GM12875 (cell line): ENCODE data around the gene TAS2R46.
"Not testable (repeated sequence)": the region's sequence is repeated elsewhere in the genome, so short reads cannot be mapped to it uniquely, and the experiment has no call there.

Experiments used
- H3K4me3 ChIP-seq: one replicate; pipeline ENCODE4 v1.5.1; 2011; ENCODE audit warnings: low read depth, low read length, control low read depth
- TF ChIP-seq, protein P1 (sequence below): IDR thresholded peaks from 2 replicates; pipeline ENCODE4 v1.5.1; 2011; ENCODE audit warnings: low read depth, mild to moderate bottlenecking, control low read depth, inconsistent platforms, low read length, moderate library complexity, borderline replicate concordance; ENCODE audit not compliant: insufficient read depth

Gene TAS2R46

DNA sequence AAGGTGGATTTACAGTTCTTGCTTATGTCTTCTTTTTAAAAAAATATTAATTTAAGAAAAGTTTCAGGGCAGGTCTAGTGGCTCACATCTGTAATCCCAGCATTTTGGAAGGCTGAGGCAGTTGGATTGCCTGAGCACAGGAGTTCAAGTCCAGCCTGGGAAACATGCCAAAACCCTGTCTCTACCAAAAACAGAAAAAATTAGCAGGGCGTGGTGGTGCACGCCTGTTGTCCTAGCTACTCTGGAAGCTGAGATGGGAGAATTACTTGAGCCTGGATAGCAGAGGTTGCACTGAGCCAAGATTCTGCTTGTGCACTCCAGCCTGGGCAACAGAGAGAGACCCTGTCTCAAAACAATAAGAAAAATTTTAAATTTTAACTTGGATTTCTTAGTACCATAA is 5.4 kb upstream of the TAS2R46 start:
- TF ChIP-seq, protein P1, sequence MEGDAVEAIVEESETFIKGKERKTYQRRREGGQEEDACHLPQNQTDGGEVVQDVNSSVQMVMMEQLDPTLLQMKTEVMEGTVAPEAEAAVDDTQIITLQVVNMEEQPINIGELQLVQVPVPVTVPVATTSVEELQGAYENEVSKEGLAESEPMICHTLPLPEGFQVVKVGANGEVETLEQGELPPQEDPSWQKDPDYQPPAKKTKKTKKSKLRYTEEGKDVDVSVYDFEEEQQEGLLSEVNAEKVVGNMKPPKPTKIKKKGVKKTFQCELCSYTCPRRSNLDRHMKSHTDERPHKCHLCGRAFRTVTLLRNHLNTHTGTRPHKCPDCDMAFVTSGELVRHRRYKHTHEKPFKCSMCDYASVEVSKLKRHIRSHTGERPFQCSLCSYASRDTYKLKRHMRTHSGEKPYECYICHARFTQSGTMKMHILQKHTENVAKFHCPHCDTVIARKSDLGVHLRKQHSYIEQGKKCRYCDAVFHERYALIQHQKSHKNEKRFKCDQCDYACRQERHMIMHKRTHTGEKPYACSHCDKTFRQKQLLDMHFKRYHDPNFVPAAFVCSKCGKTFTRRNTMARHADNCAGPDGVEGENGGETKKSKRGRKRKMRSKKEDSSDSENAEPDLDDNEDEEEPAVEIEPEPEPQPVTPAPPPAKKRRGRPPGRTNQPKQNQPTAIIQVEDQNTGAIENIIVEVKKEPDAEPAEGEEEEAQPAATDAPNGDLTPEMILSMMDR, result no peak
- no peak overlapping the region for H3K4me3 ChIP-seq

DNA sequence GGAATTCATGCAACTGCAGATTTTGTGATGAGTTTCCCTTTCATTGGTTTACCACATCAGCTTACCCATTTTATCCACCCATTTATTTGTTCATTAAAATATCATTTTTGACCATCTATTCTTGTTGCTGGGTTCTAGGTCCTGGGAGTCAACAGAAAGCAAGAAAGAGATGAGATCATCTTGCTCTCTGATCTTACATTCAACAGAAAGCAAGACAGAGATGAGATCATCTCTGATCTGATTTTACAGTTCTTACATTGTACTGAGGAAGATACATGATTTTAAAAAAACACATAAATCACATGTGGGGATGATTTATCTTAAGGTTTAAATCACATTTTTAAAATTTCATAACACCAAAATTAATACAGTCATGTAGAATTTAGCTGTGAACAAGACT is 2.3 kb downstream of the TAS2R46 start:
- H3K4me3 ChIP-seq, result no peak overlapping the region
- TF ChIP-seq, protein P1, result no peak

DNA sequence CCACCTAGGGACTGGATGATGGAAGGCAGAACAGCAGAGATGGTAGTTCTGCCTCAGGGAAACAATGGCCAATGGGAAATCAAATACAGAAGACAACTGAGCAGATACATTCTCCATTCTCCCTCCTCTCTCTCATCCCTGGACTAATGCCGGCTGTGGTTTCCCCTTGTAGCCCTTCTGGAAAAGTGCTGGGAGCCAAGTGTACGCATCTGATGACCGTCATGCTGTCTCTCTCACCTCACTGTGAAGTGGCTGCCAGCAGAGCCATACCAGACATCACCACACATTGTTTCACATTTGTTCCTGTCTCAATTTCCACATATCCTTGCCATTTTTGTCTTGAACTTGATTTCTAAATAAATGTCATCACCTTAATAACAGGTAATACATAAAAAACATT is 3.1 kb downstream of the TAS2R46 start:
- TF ChIP-seq, protein P1, result no peak
- H3K4me3 ChIP-seq, result no peak overlapping the region

DNA sequence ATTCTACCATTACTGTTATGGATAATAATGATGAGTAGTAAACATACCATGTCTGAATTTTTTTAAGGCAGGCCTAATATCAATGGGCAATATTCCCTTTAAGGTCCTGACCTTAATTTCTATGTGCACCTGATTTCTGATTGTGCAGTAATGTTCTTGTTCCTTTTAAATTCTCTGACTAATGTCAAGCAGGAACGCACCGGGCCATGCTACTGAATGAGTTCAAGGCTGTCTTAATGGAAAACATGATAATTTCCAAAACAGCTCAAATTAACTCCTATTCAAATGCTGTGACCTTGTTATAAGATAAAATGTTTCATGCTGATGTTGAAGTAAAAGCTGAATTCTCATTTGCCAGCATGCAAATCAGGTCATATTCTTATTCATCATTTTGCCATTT is 6.8 kb downstream of the TAS2R46 start:
- no peak overlapping the region for H3K4me3 ChIP-seq

DNA sequence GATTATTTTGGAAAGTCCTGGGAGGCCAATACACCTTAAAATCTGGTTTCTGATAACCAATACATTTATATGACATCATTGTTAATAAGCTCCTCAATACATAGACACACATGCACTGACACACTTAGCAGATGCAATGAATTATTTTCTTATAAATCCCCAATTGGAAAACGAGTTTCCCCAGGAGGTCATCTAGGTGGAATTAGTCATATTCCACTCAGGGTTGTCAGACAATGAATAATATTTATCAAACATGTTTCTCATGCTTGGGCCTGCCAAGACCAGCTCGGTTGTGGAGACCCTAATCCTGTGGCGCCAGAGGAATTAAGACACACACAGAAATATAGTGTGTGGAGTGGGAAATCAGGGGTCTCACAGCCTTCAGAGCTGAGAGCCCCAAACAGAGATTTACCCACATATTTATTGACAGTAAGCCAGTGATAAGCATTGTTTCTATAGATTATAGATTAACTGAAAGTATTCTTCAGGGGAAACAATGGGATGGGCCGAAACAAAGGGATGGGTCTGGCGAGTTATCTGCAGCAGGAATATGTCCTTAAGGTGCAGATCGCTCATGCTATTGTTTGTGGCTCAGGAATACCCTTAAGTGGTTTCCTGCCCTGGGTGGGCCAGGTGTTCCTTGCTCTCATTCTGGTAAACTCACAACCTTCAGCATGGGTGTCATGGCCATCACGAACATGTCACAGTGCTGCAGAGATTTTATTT is 12.1 kb downstream of the TAS2R46 start:
- H3K4me3 ChIP-seq, result not testable (repeated sequence)

More for the DNA sequence above, 6.8 kb downstream of the TAS2R46 start:
- TF ChIP-seq, protein P1, result no peak

DNA sequence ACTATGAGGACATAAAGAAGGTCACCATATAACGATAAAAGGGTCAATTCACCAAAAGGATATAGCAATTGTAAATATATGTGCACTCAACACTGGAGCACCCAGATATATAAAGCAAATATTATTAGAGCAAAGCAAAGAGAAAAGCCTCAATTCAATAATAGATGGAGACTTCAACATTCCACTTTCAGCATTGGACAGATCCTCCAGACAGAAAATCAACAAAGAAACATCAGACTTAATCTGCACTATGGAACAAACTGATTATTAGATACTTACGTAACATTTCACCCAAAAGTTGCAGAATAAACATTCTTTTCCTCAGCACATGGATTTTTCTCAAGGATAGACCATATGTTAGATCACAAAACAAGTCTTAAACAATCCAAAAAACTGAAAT is 20.7 kb downstream of the TAS2R46 start:
- H3K4me3 ChIP-seq, result not testable (repeated sequence)

DNA sequence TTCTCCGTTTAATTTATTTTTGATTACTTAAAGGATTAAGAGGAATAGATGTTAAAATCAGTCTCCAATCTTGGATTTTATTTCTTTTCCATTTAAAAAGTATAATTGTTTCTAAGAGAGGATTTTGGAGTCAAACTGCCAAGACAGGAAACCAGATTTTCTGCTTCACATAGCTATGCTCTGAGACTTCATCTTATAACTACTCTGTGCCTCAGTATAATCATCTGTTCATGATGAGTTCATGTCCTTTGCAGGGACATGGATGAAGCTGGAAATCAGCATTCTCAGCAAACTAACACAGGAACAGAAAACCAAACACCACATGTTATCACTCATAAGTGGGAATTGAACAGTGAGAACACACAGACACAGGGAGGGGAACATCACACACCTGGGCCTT is 21.9 kb downstream of the TAS2R46 start:
- H3K4me3 ChIP-seq, result no peak overlapping the region
- TF ChIP-seq, protein P1, result no peak

DNA sequence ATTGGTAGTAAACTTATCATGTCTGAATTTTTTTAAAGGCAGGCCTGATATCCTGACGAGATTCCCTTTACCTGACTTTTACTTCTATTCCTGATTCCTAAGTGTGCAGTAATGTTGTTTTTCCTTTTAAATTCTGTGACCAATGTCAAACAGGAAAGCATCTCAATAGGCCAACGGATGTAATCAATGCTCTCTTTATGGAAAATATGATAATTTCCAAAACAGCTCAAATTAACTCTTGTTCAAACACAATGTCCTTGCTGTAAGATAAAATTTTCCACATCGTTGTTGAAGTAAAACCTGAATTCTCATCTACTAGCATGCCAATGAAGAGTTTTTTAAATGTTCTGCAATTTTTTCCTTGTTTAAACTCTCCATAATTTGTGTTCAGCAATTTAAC is 22.9 kb downstream of the TAS2R46 start:
- TF ChIP-seq, protein P1, result no peak
- H3K4me3 ChIP-seq, result no peak overlapping the region

DNA sequence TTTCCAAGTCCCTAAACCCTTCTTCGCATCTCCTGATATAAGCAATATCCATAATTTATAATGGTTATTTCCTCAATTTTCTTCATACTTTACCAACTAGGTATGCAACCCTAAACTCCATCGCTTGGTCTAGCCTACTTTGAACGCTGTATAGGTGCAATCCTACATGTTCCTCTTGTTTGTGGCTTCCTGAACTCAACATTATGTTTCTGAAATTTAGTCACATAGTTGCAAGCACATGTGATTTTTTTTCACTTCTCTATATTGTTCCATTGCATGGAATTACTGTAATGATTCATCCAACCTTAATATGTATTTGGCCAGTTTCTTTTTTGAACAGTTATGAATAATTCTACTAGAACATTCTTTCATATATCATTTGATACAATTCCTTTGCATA is 28.1 kb downstream of the TAS2R46 start:
- H3K4me3 ChIP-seq, result not testable (repeated sequence)
